Ovary (tissue), 9 donors: ENCODE data around the gene ADNP2. TPM values are rescaled to one million over a fixed set of nuclear protein-coding genes. Genes with fewer than 3 reads are reported as not detected.

Experiments used
- DNase-seq, 5 donors: peaks; one replicate each; pipeline ENCODE4 v3.0.0-alpha.2; 2019 to 2020
- H3K27ac ChIP-seq, 2 donors: fragments of 200-600 bp; one replicate each; pipeline versions ENCODE4 v1.5.1 to v1.8.0; 2019 to 2022
- H3K27me3 ChIP-seq: fragments of 200-600 bp; one replicate; pipeline ENCODE4 v1.8.0; 2022
- H3K36me3 ChIP-seq: fragments of 200-600 bp; sonication (generic); one replicate; pipeline ENCODE4 v1.5.1; 2019
- H3K4me1 ChIP-seq: one replicate; pipeline ENCODE4 v1.8.1; 2013; ENCODE audit warnings: mild to moderate bottlenecking, moderate library complexity; ENCODE audit not compliant: insufficient read depth
- H3K4me3 ChIP-seq: fragments of 200-600 bp; sonication (generic); one replicate; pipeline ENCODE4 v1.5.1; 2017
- H3K9me3 ChIP-seq, 2 donors: fragments of 200-600 bp in 1 of 2; sonication (generic) in 1 of 2; one replicate each; pipeline versions ENCODE4 v1.5.1 to v1.8.1; 2013 to 2019; ENCODE audit warnings: mild to moderate bottlenecking in 1 of 2, moderate library complexity in 1 of 2
- CTCF ChIP-seq, 3 donors: fragments of 450-650 bp in 2 of 3; fragments of 200-600 bp in 1 of 3; IDR thresholded peaks; one replicate each; pipeline versions ENCODE4 v1.5.1 to v1.8.0; 2016 to 2022; ENCODE audit warnings: antibody characterized with exemption in 3 of 3, mild to moderate bottlenecking in 1 of 3
- EP300 ChIP-seq: sonication (generic); formaldehyde crosslinking; IDR thresholded peaks from one replicate; pipeline ENCODE4 v1.6.1; 2017; ENCODE audit warnings: antibody characterized with exemption
- POLR2A ChIP-seq: fragments of 450-650 bp; IDR thresholded peaks from one replicate; pipeline ENCODE4 v1.6.1; 2017; ENCODE audit warnings: antibody characterized with exemption, mild to moderate bottlenecking, moderate library complexity
- WGBS, 3 donors: extraction: QIAGEN DNeasy Blood & Tissue Kit in 1 of 3; methylation state at CpG; one replicate each; pipeline versions ENCODE4 v1.1.5 to v1.1.7; 2013 to 2017; 5-methylcytosine and 5-hydroxymethylcytosine counted together
- intact Hi-C, 4 donors: fragments of 100-400 bp; cut with DNase I; formaldehyde crosslinking; loops; one replicate each; pipeline versions ENCODE4 v1.11.0 to v1.15.1; 2022 to 2023
- polyA plus RNA-seq, 2 donors: library from polyadenylated mRNA; stranded (reverse); fragments of 200-250 nt in 1 of 2; fragments of 350-450 nt in 1 of 2; fragmentation: Illumina TruSeq in 1 of 2; extraction: RNeasy Lipid Tissue Mini Kit (QIAGEN cat#74804) in 1 of 2; gene quantifications; one replicate each; pipeline ENCODE4 v1.2.3, GENCODE V29; 2013 to 2014
- total RNA-seq, 7 donors: library from RNA; depleted of rRNA in 2 of 7; stranded (reverse); fragments of >200 nt in 2 of 7; fragmentation: NEBNext Ultra II Directional in 3 of 7; extraction: Animal tissue kit (Norgen Biotek cat#: 25700) in 3 of 7; gene quantifications; one replicate each; pipeline versions ENCODE4 v1.1.0 to v1.2.4, GENCODE V29; 2016 to 2023
- donor health status: DM: no; HTN: no; CAD: no; lungs with moderate emphysema.
- donor health status: DM: no; HTN: no; CAD: no.
- donor health status: Bipolar disorder and iron deficiency.
- donor health status: DM: yes; HTN: yes; CAD: no.
- donor health status: DM: no; HTN: no; CAD: no.
- donor health status: DM: yes; HTN: yes; CAD: no.

ADNP2 gene
- total and polyA plus RNA-seq, 9 donors: 6.7 to 24.6 (median 16.7) TPM

DNA sequence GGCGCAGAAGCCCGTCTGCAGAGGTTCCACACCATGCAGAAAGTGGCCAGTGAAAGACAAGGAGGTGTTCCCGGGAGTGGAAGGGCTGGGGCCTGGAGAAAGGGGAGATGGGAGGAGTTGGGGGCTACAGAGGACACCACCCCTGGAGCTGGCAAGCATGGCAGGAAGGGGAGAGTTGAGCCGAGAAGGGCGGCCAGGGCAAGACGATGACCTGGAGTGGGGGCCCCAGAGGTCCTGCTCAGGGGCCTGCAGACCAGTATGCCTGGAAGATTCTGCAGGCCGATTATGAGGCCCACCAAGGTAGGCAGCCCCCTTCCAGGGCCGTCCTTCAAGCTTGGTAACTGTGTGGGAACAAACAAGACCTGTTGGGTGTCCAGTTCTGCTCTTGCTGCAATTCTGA, 41.7 kb upstream of the ADNP2 start:
- H3K4me1 ChIP-seq: no peaks in the 10 kb centered on the region
- DNase-seq: no peak
- peaks cover 0 to 3% of the 10 kb centered on the region in 2 donors for H3K9me3 ChIP-seq
- WGBS, 3 donors: 84 to 89% (median 87%) methylated on average over 8 of the region's 8 CpGs
- intact Hi-C loops: no loop called here
- no peaks in the 10 kb centered on the region for H3K36me3 ChIP-seq
- H3K27ac ChIP-seq: no peak overlapping the region
- no peaks in the 10 kb centered on the region for H3K27me3 ChIP-seq
- TF ChIP-seq POLR2A (no peak), EP300 (no peak), CTCF (IDR thresholded peaks at IDR 0.05) (no peak)
- H3K4me3 ChIP-seq: no peak overlapping the region

DNA sequence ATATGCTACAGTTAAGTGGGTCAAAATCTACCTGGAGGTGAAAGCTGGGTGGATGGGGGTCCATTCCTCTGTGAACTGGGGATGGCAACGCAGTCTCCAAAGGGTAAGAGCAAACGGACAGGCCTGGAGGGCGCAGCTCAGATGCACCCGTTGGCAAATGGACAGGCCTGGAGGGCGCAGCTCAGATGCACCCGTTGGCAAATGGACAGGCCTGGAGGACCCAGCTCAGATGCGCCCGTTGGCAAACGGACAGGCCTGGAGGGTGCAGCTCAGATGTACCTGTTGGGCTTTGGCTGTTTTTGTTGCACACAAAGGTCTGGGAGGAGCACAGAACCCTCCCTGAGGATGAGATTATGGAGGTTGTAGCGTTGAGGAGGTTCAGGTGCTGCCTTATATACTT, 41.2 kb upstream of the ADNP2 start:
- intact Hi-C loops: no loop called here
- DNase-seq: no peak
- no peak for TF ChIP-seq POLR2A
- no peak for TF ChIP-seq EP300
- no peak for TF ChIP-seq CTCF (IDR thresholded peaks at IDR 0.05)
- no peaks in the 10 kb centered on the region for H3K36me3 ChIP-seq
- peaks cover 0 to 3% of the 10 kb centered on the region in 2 donors for H3K9me3 ChIP-seq
- H3K27me3 ChIP-seq: no peaks in the 10 kb centered on the region
- WGBS, 3 donors: 90 to 95% (median 94%) methylated on average over 10 of the region's 10 CpGs
- H3K4me3 ChIP-seq: no peak overlapping the region
- H3K4me1 ChIP-seq: no peaks in the 10 kb centered on the region
- H3K27ac ChIP-seq: no peak overlapping the region

- DNase-seq: no peak
- H3K36me3 ChIP-seq: no peaks in the 10 kb centered on the region
- no peak for TF ChIP-seq EP300
- no peak for TF ChIP-seq CTCF (IDR thresholded peaks at IDR 0.05)
- TF ChIP-seq POLR2A: no peak
- H3K4me1 ChIP-seq: no peaks in the 10 kb centered on the region
- 78 to 88% (median 83%) methylated on average over 10 of the region's 10 CpGs for WGBS, 3 donors
- intact Hi-C loops: no loop called here
- H3K27ac ChIP-seq: no peak overlapping the region
- no peaks in the 10 kb centered on the region for H3K9me3 ChIP-seq
- H3K4me3 ChIP-seq: no peak overlapping the region
- no peaks in the 10 kb centered on the region for H3K27me3 ChIP-seq
These were observed 40.3 kb upstream of the ADNP2 start for GRCh38 chr18:80068571-80069272.

GRCh38 chr18:80070825-80071224, 38.2 kb upstream of the ADNP2 start:
- TF ChIP-seq CTCF (IDR thresholded peaks at IDR 0.05): no peak
- TF ChIP-seq EP300: no peak
- TF ChIP-seq POLR2A: no peak
- no peak overlapping the region for H3K4me3 ChIP-seq
- intact Hi-C loops: no loop called here
- H3K36me3 ChIP-seq: no peaks in the 10 kb centered on the region
- 84 to 95% (median 95%) methylated on average over 3 to 4 of the region's 4 CpGs for WGBS, 3 donors
- no peaks in the 10 kb centered on the region for H3K27me3 ChIP-seq
- no peaks in the 10 kb centered on the region for H3K9me3 ChIP-seq
- no peak for DNase-seq
- H3K27ac ChIP-seq: no peak overlapping the region
- no peaks in the 10 kb centered on the region for H3K4me1 ChIP-seq
